Measurements from ENCODE around the gene GDF2. TPM values are rescaled to one million over a fixed set of nuclear protein-coding genes. Genes with fewer than 3 reads are reported as not detected.

GDF2 gene
- total RNA-seq, 4 donors from 2014 or later, result not detected

DNA sequence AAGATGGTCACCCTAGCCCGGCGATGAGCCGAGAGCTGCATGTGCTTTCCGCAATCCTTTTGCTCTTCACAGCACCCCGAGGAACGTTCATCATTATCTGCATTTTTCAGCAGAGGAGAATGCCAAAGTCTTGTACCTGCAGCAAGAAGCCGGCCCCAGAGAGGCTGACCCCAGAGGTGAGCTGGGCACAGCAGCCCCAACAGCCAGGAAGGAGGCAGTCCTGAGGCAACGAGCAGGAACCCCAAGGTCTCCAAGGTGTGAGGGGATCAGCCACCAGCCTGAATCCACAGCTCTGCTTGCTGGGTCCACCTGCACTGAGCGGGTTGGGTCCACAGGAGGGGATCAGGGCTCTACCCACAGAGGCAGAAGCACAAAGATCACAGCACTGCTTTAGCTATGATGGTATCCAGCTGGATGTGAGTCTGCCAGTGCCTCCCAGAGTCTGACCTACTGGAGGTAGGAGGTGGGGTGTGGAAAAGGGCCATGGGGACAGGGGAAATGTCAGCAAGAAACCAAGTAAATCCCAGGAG, 39.1 kb upstream of the GDF2 start:
- Histone ChIP-seq H3K27ac (no peak overlapping the region), H3K4me3 (no peak overlapping the region), H3K27me3 (no peaks in the 10 kb centered on the region), H3K36me3 (no peaks in the 10 kb centered on the region), H3K4me1 (no peaks in the 10 kb centered on the region), H3K9me3 (no peaks in the 10 kb centered on the region)
- intact Hi-C loops (cut with DNase I; ENCODE audit: low total_unique reads), result no loop called here
- no peak for TF ChIP-seq POLR2A (IDR thresholded peaks at IDR 0.05)
- TF ChIP-seq, protein P1, sequence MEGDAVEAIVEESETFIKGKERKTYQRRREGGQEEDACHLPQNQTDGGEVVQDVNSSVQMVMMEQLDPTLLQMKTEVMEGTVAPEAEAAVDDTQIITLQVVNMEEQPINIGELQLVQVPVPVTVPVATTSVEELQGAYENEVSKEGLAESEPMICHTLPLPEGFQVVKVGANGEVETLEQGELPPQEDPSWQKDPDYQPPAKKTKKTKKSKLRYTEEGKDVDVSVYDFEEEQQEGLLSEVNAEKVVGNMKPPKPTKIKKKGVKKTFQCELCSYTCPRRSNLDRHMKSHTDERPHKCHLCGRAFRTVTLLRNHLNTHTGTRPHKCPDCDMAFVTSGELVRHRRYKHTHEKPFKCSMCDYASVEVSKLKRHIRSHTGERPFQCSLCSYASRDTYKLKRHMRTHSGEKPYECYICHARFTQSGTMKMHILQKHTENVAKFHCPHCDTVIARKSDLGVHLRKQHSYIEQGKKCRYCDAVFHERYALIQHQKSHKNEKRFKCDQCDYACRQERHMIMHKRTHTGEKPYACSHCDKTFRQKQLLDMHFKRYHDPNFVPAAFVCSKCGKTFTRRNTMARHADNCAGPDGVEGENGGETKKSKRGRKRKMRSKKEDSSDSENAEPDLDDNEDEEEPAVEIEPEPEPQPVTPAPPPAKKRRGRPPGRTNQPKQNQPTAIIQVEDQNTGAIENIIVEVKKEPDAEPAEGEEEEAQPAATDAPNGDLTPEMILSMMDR (IDR thresholded peaks at IDR 0.05), result no peak
- no peak for DNase-seq

DNA sequence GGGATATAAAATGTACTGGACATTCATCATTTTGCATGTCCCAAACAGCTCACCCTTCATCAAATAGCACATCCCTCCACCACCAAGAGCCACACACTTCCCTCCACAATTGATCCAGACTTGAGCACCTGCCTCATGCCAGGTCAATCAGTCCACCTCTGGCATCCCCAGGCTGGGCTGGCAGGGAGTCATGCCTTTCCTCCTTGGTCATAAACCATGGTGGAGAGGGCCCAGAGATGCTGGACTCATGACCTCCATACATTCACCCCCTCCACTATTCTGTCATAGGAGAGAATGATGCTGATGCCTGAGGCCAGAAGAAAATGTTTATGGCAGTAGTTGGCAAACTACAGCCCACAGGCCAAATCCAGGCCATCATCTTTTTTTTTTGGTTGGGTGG, 38.4 kb upstream of the GDF2 start:
- no peak for TF ChIP-seq POLR2A (IDR thresholded peaks at IDR 0.05)
- TF ChIP-seq, protein P1 (IDR thresholded peaks at IDR 0.05), result no peak
- Histone ChIP-seq H3K4me1 (no peaks in the 10 kb centered on the region), H3K36me3 (no peaks in the 10 kb centered on the region), H3K4me3 (no peak overlapping the region), H3K9me3 (no peaks in the 10 kb centered on the region), H3K27ac (no peak overlapping the region), H3K27me3 (no peaks in the 10 kb centered on the region)
- no peak for DNase-seq
- intact Hi-C loops (cut with DNase I; ENCODE audit: low total_unique reads), result no loop called here

DNA sequence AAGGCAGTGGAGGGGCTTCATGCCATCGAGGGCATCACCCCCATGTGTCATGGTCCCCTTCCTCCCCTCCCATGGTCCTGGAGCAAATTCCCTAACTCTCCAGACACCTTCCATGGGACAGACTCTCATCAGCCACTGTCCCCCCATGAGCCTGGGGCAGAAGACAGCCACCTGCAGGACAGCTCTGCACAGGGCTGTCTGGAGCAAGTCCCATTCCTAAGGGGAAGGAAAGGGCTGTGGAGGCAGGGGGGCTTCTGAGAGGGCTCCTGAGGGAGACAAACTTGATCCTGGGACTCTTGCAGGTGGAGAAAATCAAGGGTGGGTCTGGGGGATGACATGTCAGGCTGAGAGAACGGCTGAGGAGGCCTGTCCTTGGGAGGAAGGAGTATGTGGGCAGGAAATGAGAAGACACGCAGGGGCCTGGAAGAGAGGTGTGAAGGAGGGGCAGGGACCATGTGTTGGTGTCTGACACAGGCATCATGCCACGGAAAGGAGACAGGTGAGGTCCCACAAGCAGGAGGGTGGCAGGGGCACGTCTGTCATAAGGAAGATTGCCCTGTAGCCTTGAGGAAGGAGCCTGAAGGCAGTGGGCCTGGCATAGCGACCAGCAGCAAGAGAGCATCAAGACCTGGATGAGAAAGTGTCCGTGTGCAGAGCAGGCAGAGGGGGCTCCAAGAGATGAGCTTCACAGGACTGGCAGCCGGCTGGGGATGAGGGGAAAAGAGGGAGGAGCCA, 36.7 kb upstream of the GDF2 start:
- Histone ChIP-seq H3K36me3 (no peaks in the 10 kb centered on the region), H3K9me3 (no peaks in the 10 kb centered on the region), H3K4me3 (no peak overlapping the region), H3K27me3 (no peaks in the 10 kb centered on the region), H3K4me1 (no peaks in the 10 kb centered on the region), H3K27ac (no peak overlapping the region)
- intact Hi-C loops (cut with DNase I; ENCODE audit: low total_unique reads), result no loop called here
- TF ChIP-seq, protein P1 (IDR thresholded peaks at IDR 0.05), result no peak
- no peak for TF ChIP-seq POLR2A (IDR thresholded peaks at IDR 0.05)
- no peak for DNase-seq

DNA sequence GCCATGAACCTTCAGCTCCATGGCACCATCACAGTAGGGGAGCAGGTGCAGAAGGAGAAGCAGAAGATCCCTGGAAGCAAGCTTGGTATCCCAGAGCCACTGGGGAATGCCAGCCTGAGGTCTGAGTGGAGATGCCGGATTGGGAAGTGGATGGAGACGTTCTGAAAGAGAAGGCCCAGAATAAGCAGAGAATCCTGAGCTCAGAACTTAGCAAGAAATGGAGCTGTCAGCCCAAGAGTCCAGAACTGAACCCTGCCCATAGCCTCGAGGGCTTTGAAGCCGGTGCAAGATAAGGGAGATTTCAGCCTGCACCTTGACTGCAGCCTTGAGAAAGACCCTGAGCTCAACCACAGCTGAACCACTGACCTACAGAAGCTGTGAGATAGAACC, 36.1 kb upstream of the GDF2 start:
- intact Hi-C loops (cut with DNase I; ENCODE audit: low total_unique reads), result no loop called here
- no peaks in the 10 kb centered on the region for H3K9me3 ChIP-seq
- no peak for DNase-seq
- no peaks in the 10 kb centered on the region for H3K36me3 ChIP-seq
- no peak overlapping the region for H3K4me3 ChIP-seq
- H3K27me3 ChIP-seq, result no peaks in the 10 kb centered on the region
- H3K4me1 ChIP-seq, result no peaks in the 10 kb centered on the region
- TF ChIP-seq, protein P1 (IDR thresholded peaks at IDR 0.05), result no peak
- TF ChIP-seq POLR2A (IDR thresholded peaks at IDR 0.05), result no peak
- no peak overlapping the region for H3K27ac ChIP-seq

DNA sequence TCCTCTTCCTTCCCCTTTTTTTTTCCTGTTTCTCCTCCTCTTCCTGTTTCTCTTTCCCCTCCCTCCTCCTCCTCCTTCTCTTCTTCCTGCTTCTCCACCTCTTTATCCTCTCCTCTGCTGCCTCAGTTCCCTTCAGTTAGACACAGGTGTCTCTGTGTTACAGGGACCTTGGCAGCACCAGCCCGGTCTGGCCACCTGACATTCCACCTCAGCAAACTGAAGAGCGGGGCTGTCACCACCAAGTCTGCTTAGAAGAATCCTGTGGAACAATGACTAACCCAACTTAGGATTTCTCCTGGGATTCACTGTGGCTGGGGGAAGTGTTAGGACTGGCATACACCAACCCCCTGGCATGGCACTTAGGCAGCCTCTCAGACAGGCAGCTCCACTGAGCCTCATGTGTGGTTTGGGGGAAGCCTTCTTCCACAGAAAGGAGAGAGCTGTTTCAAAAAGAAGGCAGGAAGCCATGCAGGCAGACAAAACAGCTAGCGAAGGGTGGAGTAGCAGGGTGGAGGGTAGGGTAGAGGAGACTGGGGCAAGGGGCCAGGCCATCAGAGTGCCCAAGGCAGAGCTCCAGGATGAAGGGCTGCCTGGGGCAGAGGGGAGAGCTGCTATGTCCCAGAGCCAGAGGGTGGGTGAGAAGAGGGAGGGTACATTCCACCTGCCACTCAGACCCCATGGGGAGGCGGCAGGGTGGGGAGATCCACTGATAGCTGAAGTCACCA, 35.5 kb upstream of the GDF2 start:
- DNase-seq, result no peak
- no peaks in the 10 kb centered on the region for H3K27me3 ChIP-seq
- H3K9me3 ChIP-seq, result no peaks in the 10 kb centered on the region
- no peak for TF ChIP-seq POLR2A (IDR thresholded peaks at IDR 0.05)
- TF ChIP-seq, protein P1 (IDR thresholded peaks at IDR 0.05), result no peak
- H3K4me3 ChIP-seq, result no peak overlapping the region
- no peak overlapping the region for H3K27ac ChIP-seq
- intact Hi-C loops (cut with DNase I; ENCODE audit: low total_unique reads), result no loop called here
- H3K4me1 ChIP-seq, result no peaks in the 10 kb centered on the region
- H3K36me3 ChIP-seq, result no peaks in the 10 kb centered on the region

All from uterus (tissue), 4 donors.